Motor neuron (in vitro differentiated cells): Measurements from ENCODE around the gene IGHMBP2. TPM values are rescaled to one million over a fixed set of nuclear protein-coding genes. Genes with fewer than 3 reads are reported as not detected.
A peak's percentile ranks its signal among the peaks of the same experiment; 100 is the strongest.

ENCODE experiments used
- ATAC-seq, 8 experiments: fragments of 200-7000 bp; cut with Tn5 transposase; replicated peaks in 6 of 8; 2 replicates each; pipeline ENCODE4 v1.8.0; 2021; ENCODE audit warnings: mild to moderate bottlenecking in 8 of 8, moderate library complexity in 8 of 8
- H3K27ac ChIP-seq, 2 donors: fragments of 250-450 bp; sonication (Bioruptor Pico); 2 replicates each; pipeline ENCODE4 v1.9.0; 2021; ENCODE audit warnings: antibody characterized with exemption in 2 of 2, mild to moderate bottlenecking in 2 of 2, moderate library complexity in 1 of 2
- H3K4me1 ChIP-seq, 2 donors: fragments of 250-450 bp; sonication (Bioruptor Pico); replicated peaks in 1 of 2; 2 replicates each; pipeline ENCODE4 v1.6.1; 2021; ENCODE audit warnings: antibody characterized with exemption in 2 of 2, mild to moderate bottlenecking in 2 of 2, moderate library complexity in 1 of 2
- H3K4me3 ChIP-seq, 5 donors: fragments of 250-450 bp; sonication (Bioruptor Pico); 2 replicates each; pipeline ENCODE4 v1.9.0; 2021; ENCODE audit warnings: antibody characterized with exemption in 5 of 5, mild to moderate bottlenecking in 5 of 5, moderate library complexity in 4 of 5
- WGBS, 10 experiments: fragments of 450-650 bp; shearing (Covaris generic); methylation state at CpG; one replicate each; pipeline ENCODE4 v1.0.0; 2022; 5-methylcytosine and 5-hydroxymethylcytosine counted together
- in situ Hi-C, 9 experiments: fragments of 400-800 bp; cut with MboI; loops; one replicate each; pipeline ENCODE4 v1.15.0; 2021; ENCODE audit warnings: low sequenced_read_pairs in 9 of 9, low pct_unique_long_range_greater_than_20kb in 2 of 9; ENCODE audit not compliant: unreplicated experiment in 9 of 9
- total RNA-seq, 8 experiments: library from RNA; unstranded; fragments of 300-600 nt; gene quantifications; 2 replicates each; pipeline versions ENCODE4 v1.2.3 to v1.2.4, GENCODE V29; 2022

Gene IGHMBP2
- total RNA-seq, 8 experiments from 2014 or later: 6.7 to 21.0 (median 10.3) TPM

GRCh38 chr11:68923614-68924013 is 19.9 kb downstream of the IGHMBP2 start:
- in situ Hi-C loops: no loop called here
- no peak for ATAC-seq
- no peak overlapping the region for H3K4me3 ChIP-seq
- H3K4me1 ChIP-seq: no peaks in the 10 kb centered on the region
- WGBS, 10 experiments: 79 to 100% (median 93%) methylated on average over 1 to 3 of the region's 3 CpGs; no CpG with 5 or more reads in 3 of the 10 experiments
- no peak overlapping the region for H3K27ac ChIP-seq

GRCh38 chr11:68924073-68924925 is 20.6 kb downstream of the IGHMBP2 start:
- WGBS, 10 experiments: 0 to 100% (median 89%) methylated on average over 1 to 7 of the region's 10 CpGs; no CpG with 5 or more reads in 2 of the 10 experiments
- Histone ChIP-seq H3K4me1 (no peaks in the 10 kb centered on the region), H3K27ac (no peak overlapping the region), H3K4me3 (no peak overlapping the region)
- ATAC-seq: peak in 1 of 8 experiments; percentile 17
- in situ Hi-C loops: no loop called here

DNA sequence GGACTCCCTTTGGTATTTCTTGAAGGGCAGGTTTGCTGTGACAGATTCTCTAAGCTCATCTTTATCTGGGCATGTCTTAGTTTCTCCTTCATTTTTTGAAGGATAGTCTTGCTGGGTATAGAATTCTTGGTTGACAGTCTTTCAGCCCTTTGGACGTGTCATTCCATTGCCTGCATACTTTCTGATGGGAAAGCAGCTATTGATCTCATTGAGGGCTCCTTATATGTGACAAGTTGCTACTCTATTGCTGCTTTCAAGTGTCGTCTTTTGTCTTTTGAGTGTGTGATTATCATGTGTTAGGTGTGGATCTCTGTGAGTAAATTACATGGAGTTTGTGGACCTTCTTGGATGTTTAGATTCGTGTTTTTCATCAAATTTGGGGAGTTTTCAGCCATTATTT is 21.9 kb downstream of the IGHMBP2 start:
- in situ Hi-C loops: no loop called here
- WGBS, 10 experiments: 70 to 100% (median 82%) methylated on average over 1 to 3 of the region's 3 CpGs
- ATAC-seq: no peak

GRCh38 chr11:68927280-68928135 is 23.8 kb downstream of the IGHMBP2 start:
- Histone ChIP-seq H3K4me3 (no peak overlapping the region), H3K4me1 (no peaks in the 10 kb centered on the region), H3K27ac (no peak overlapping the region)
- peak in 1 of 8 experiments; percentile 4 for ATAC-seq
- 69 to 100% (median 87%) methylated on average over 1 to 9 of the region's 12 CpGs; no CpG with 5 or more reads in 2 of the 10 experiments for WGBS, 10 experiments
- in situ Hi-C loops: no loop called here

More for the DNA sequence above, 21.9 kb downstream of the IGHMBP2 start:
- H3K4me3 ChIP-seq: no peak overlapping the region
- H3K4me1 ChIP-seq: no peaks in the 10 kb centered on the region
- H3K27ac ChIP-seq: no peak overlapping the region

- Histone ChIP-seq H3K27ac (no peak overlapping the region), H3K4me1 (no peaks in the 10 kb centered on the region), H3K4me3 (no peak overlapping the region)
- ATAC-seq: peak in 4 of 8 experiments; percentile 31 to 95 (median 86)
- 67 to 100% (median 97%) methylated on average over 1 to 4 of the region's 6 CpGs; no CpG with 5 or more reads in 4 of the 10 experiments for WGBS, 10 experiments
- in situ Hi-C loops: no loop called here
Observed at GRCh38 chr11:68928136-68928880, 24.6 kb downstream of the IGHMBP2 start.

- H3K4me1 ChIP-seq: no peaks in the 10 kb centered on the region
- H3K4me3 ChIP-seq: no peak overlapping the region
- in situ Hi-C loops: no loop called here
- no peak for ATAC-seq
- 80 to 100% (median 94%) methylated on average over 1 to 5 of the region's 20 CpGs; no CpG with 5 or more reads in 4 of the 10 experiments for WGBS, 10 experiments
- H3K27ac ChIP-seq: no peak overlapping the region
Observed at GRCh38 chr11:68929135-68929534, 25.4 kb downstream of the IGHMBP2 start.

- 83 to 100% (median 95%) methylated on average over 1 to 16 of the region's 20 CpGs for WGBS, 10 experiments
- ATAC-seq: no peak
- Histone ChIP-seq H3K4me1 (no peaks in the 10 kb centered on the region), H3K27ac (no peak overlapping the region), H3K4me3 (no peak overlapping the region)
- in situ Hi-C loops: no loop called here
Observed at GRCh38 chr11:68929706-68930570, 26.2 kb downstream of the IGHMBP2 start.

GRCh38 chr11:68930991-68931855 is 27.5 kb downstream of the IGHMBP2 start:
- no peak for ATAC-seq
- Histone ChIP-seq H3K4me1 (no peaks in the 10 kb centered on the region), H3K27ac (no peak overlapping the region), H3K4me3 (no peak overlapping the region)
- 60 to 100% (median 73%) methylated on average over 1 to 15 of the region's 21 CpGs; no CpG with 5 or more reads in 3 of the 10 experiments for WGBS, 10 experiments
- in situ Hi-C loops: no loop called here

DNA sequence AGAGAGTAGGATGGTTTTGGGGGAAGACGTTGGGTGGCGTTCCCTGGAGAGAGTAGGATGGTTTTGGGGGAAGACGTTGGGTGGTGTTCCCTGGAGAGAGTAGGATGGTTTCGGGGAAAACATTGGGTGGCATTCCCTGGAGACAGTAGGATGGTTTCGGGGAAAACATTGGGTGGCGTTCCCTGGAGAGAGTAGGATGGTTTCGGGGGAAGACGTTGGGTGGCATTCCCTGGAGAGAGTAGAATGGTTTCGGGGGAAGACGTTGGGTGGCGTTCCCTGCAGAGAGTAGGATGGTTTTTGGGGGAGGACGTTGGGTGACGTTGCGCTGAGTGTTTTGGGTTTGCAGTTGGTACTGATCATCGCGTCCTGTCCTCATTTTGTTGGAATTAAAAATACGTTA is 28.2 kb downstream of the IGHMBP2 start:
- in situ Hi-C loops: no loop called here
- no peak for ATAC-seq
- 76 to 100% (median 91%) methylated on average over 1 to 12 of the region's 17 CpGs; no CpG with 5 or more reads in 2 of the 10 experiments for WGBS, 10 experiments
- Histone ChIP-seq H3K4me1 (no peaks in the 10 kb centered on the region), H3K27ac (no peak overlapping the region), H3K4me3 (no peak overlapping the region)

DNA sequence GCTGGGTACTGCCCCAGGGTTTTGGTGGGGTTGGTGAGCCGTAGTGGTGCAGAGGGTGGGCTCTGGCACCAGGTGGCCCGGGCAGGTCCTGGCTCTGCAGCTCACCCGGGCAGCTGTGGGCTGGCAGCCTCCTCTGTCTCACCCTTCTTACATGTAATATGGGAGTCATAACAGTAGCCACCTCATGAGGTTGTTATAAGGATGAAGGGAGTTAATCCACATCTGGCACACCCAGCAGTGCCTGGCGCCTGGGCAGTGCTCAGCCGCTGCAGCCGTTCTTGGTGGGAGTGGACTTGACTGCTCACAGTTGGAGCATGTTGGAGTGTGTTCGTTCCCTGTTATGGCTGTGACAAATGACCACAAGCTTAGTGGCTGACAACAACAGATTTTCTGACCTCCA is 28.7 kb downstream of the IGHMBP2 start:
- H3K4me1 ChIP-seq: no peaks in the 10 kb centered on the region
- WGBS, 10 experiments: 65 to 100% (median 94%) methylated on average over 1 to 4 of the region's 7 CpGs; no CpG with 5 or more reads in 5 of the 10 experiments
- H3K27ac ChIP-seq: no peak overlapping the region
- peak in 1 of 8 experiments; percentile 16 for ATAC-seq
- no peak overlapping the region for H3K4me3 ChIP-seq
- in situ Hi-C loops: no loop called here

GRCh38 chr11:68932933-68933577 is 29.4 kb downstream of the IGHMBP2 start:
- H3K4me3 ChIP-seq: no peak overlapping the region
- in situ Hi-C loops: no loop called here

More at GRCh38 chr11:68932933-68933577, 29.4 kb downstream of the IGHMBP2 start:
- no peak overlapping the region for H3K27ac ChIP-seq
- no peaks in the 10 kb centered on the region for H3K4me1 ChIP-seq
- no peak for ATAC-seq
- 80 to 100% (median 96%) methylated on average over 1 to 10 of the region's 24 CpGs; no CpG with 5 or more reads in 1 of the 10 experiments for WGBS, 10 experiments
